Prostate gland (tissue), 2 donors: Measurements from ENCODE around the gene SDF2. TPM values are rescaled to one million over a fixed set of nuclear protein-coding genes. Genes with fewer than 3 reads are reported as not detected.

Experiments used
- DNase-seq: peaks from one replicate; pipeline ENCODE4 v3.0.0-alpha.2; 2019; ENCODE audit warnings: low spot score
- H3K27ac ChIP-seq, 2 donors: fragments of 200-600 bp; sonication (generic); 2 replicates each; pipeline ENCODE4 v1.5.1; 2017 to 2019
- H3K27me3 ChIP-seq: fragments of 200-600 bp; sonication (generic); replicated peaks from 2 replicates; pipeline ENCODE4 v1.5.1; 2019; ENCODE audit not compliant: insufficient read depth
- H3K36me3 ChIP-seq, 2 donors: fragments of 200-600 bp; sonication (generic); 1 replicate in 1 of 2; 2 replicates in 1 of 2; pipeline versions ENCODE4 v1.5.1 to v1.8.1; 2017 to 2019
- H3K4me1 ChIP-seq: fragments of 200-600 bp; sonication (generic); replicated peaks from 2 replicates; pipeline ENCODE4 v1.5.1; 2019
- H3K4me3 ChIP-seq, 2 donors: fragments of 200-600 bp; sonication (generic); 2 replicates each; pipeline ENCODE4 v1.5.1; 2017 to 2019
- H3K9me3 ChIP-seq: fragments of 200-600 bp; sonication (generic); 2 replicates; pipeline ENCODE4 v1.5.1; 2017
- POLR2A ChIP-seq: fragments of 450-650 bp; IDR thresholded peaks from one replicate; pipeline ENCODE4 v1.6.1; 2016; ENCODE audit warnings: antibody characterized with exemption, mild to moderate bottlenecking
- POLR2AphosphoS5 ChIP-seq: sonication (generic); formaldehyde crosslinking; IDR thresholded peaks from one replicate; pipeline ENCODE4 v1.6.1; 2017; ENCODE audit warnings: antibody characterized with exemption
- WGBS: methylation state at CpG from one replicate; pipeline ENCODE4 v1.1.5; 2018; 5-methylcytosine and 5-hydroxymethylcytosine counted together
- intact Hi-C: fragments of 100-400 bp; cut with DNase I; formaldehyde crosslinking; loops from one replicate; pipeline ENCODE4 v1.14.2; 2022
- total RNA-seq, 2 donors: library from RNA; depleted of rRNA; stranded (reverse); fragments of >200 nt; gene quantifications; one replicate each; pipeline ENCODE4 v1.1.0, GENCODE V29; 2016
- TF ChIP-seq, protein P1 (sequence below), 4 experiments: fragments of 200-600 bp in 2 of 4; fragments of 450-650 bp in 2 of 4; sonication (generic) in 2 of 4; IDR thresholded peaks; 1 replicate in 3 of 4; 2 replicates in 1 of 4; pipeline ENCODE4 v1.5.1; 2016 to 2019; ENCODE audit warnings: antibody characterized with exemption in 4 of 4, mild to moderate bottlenecking in 2 of 4, moderate library complexity in 2 of 4

The SDF2 gene
- total RNA-seq, 2 donors from 2014 or later, result 53.3 to 80.1 TPM

DNA sequence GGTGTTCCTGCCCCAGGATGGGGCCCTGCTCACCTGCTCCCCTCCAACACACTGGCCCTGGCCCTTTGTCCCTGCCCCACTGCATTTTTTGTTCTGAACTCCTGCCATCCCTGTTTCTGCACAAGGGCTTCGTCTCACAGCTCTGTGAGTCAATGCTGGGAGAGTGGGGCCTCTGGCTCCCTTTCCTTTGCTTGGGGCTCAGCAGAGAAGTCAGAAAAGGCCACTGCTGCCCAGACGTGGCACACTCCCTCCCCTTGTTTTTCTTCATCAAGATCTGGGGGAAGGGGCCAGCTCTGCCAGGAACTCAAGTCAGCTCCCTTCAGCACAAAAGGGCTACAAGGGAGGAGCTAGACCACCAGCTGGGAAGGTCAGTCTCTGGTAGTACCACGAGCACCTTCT is 41.0 kb upstream of the SDF2 start:
- no peak for DNase-seq
- Histone ChIP-seq H3K4me3 (no peak overlapping the region), H3K9me3 (no peaks in the 10 kb centered on the region), H3K27ac (no peak overlapping the region), H3K4me1 (no peaks in the 10 kb centered on the region), H3K36me3 (peaks cover 32 to 35% of the 10 kb centered on the region in 2 donors), H3K27me3 (no peaks in the 10 kb centered on the region)
- intact Hi-C loops, result no loop called here
- TF ChIP-seq, protein P1, sequence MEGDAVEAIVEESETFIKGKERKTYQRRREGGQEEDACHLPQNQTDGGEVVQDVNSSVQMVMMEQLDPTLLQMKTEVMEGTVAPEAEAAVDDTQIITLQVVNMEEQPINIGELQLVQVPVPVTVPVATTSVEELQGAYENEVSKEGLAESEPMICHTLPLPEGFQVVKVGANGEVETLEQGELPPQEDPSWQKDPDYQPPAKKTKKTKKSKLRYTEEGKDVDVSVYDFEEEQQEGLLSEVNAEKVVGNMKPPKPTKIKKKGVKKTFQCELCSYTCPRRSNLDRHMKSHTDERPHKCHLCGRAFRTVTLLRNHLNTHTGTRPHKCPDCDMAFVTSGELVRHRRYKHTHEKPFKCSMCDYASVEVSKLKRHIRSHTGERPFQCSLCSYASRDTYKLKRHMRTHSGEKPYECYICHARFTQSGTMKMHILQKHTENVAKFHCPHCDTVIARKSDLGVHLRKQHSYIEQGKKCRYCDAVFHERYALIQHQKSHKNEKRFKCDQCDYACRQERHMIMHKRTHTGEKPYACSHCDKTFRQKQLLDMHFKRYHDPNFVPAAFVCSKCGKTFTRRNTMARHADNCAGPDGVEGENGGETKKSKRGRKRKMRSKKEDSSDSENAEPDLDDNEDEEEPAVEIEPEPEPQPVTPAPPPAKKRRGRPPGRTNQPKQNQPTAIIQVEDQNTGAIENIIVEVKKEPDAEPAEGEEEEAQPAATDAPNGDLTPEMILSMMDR (IDR thresholded peaks at IDR 0.05), result no peak
- WGBS, result 57% methylated on average over 3 of the region's 3 CpGs

DNA sequence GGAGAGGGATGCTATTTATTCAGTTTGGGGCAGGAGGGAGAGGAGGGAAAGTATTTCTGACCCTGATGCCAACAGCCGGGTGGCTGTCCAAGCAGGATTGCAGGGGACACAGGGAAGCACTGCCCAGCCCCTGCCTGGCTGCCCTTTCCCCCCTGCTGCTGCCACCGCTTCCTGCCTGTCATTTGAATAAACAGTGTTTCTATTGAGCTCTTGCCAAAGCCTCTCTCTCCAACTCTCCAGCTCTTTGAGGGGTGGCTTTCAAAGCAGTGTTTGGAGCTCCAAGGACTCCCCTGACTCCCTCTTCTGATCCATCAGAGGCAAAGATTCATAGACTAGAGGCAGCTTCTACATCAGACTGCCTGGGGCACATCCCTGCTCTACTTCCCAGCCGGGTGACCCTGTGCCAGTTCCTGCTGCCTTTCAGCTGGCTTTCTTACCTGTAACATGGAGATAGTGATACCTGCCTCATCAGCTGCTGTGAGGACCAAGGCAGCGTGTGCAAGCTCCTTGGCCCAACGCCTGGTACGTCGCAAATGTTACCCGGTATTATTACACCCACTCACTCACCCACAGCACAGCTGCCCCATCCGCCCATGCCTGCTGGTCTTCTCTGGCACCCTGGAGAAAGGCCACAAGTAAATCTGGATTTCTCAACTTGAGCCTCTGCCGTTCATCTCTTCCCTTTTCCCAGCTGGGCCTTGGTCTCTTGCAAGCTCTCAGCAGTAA is 40.5 kb upstream of the SDF2 start:
- H3K9me3 ChIP-seq, result no peaks in the 10 kb centered on the region
- no peak overlapping the region for H3K27ac ChIP-seq
- no peaks in the 10 kb centered on the region for H3K27me3 ChIP-seq
- WGBS, result 53% methylated on average over 10 of the region's 10 CpGs
- no peak for TF ChIP-seq POLR2AphosphoS5
- TF ChIP-seq POLR2A, result no peak
- TF ChIP-seq, protein P1 (IDR thresholded peaks at IDR 0.05), result no peak
- no peaks in the 10 kb centered on the region for H3K4me1 ChIP-seq
- H3K36me3 ChIP-seq, result peaks cover 34 to 37% of the 10 kb centered on the region in 2 donors
- DNase-seq, result no peak
- H3K4me3 ChIP-seq, result no peak overlapping the region
- intact Hi-C loops, result no loop called here

DNA sequence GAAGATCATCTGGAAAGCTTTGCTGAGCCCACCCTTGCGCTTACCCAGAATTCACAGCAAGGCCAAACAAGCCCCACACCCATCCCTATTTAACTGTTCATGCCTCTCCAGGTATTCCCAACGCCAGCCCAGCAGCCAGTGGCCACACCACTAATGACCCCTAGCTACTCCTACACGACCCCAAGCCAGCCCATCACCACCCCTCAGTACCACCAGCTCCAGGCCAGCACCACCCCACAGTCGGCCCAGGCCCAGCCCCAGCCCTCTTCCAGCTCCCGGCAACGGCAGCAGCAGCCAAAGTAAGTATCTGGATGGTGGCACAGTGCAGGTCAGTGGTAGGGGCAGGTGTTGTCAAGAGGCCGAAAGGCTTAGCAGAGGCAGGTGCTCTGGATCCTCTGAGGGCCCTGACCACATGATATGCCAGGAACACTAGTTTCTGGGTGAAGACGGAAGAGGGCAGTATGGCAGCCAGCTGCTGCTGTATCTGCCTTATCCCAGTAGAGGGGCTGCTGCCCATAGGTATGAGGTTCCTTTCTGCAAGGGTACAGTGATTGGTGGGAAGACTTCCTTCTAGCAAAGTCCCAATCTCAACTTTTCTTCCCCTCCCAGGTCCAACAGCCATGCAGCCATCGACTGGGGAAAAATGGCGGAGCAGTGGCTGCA is 39.3 kb upstream of the SDF2 start:
- H3K27me3 ChIP-seq, result no peaks in the 10 kb centered on the region
- no peak for DNase-seq
- intact Hi-C loops, result no loop called here
- WGBS, result 87% methylated on average over 10 of the region's 10 CpGs
- H3K27ac ChIP-seq, result no peak overlapping the region
- TF ChIP-seq POLR2A (no peak), POLR2AphosphoS5 (no peak)
- TF ChIP-seq, protein P1 (IDR thresholded peaks at IDR 0.05), result no peak
- peaks cover 37 to 38% of the 10 kb centered on the region in 2 donors for H3K36me3 ChIP-seq
- H3K4me3 ChIP-seq, result no peak overlapping the region
- no peaks in the 10 kb centered on the region for H3K9me3 ChIP-seq
- H3K4me1 ChIP-seq, result no peaks in the 10 kb centered on the region

DNA sequence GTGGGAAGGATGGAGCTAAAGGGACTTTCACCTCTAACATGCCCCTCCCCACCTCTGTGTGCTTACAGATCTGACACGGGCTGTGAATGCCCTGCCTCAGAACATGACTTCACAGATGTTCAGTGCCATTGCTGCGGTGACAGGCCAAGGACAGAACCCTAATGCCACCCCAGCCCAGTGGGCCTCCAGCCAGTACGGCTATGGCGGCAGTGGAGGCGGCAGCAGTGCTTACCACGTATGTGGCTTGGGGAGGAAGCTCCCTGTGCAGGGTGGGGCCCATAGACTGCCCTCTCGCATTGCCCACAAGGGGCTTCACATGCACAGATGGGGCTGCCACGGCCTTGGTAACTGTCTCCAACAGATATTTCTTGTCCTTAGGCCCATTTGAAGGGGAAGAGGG is 38.6 kb upstream of the SDF2 start:
- no peak for DNase-seq
- no peak overlapping the region for H3K27ac ChIP-seq
- H3K9me3 ChIP-seq, result no peaks in the 10 kb centered on the region
- WGBS, result 88% methylated on average over 8 of the region's 8 CpGs
- TF ChIP-seq, protein P1 (IDR thresholded peaks at IDR 0.05), result no peak
- TF ChIP-seq POLR2AphosphoS5, result no peak
- TF ChIP-seq POLR2A, result no peak
- intact Hi-C loops, result no loop called here
- H3K36me3 ChIP-seq, result peaks cover 41 to 42% of the 10 kb centered on the region in 2 donors
- H3K4me3 ChIP-seq, result no peak overlapping the region
- H3K27me3 ChIP-seq, result no peaks in the 10 kb centered on the region
- no peaks in the 10 kb centered on the region for H3K4me1 ChIP-seq
